Liver (tissue), 9 donors: ENCODE data around the gene TNFRSF12A. TPM values are rescaled to one million over a fixed set of nuclear protein-coding genes. Genes with fewer than 3 reads are reported as not detected.

ENCODE experiments used
- DNase-seq: peaks from one replicate; pipeline ENCODE4 v3.0.0-alpha.2; 2017; ENCODE audit warnings: low spot score
- H3K27ac ChIP-seq, 2 donors: one replicate each; pipeline ENCODE4 v1.7.0; 2013; ENCODE audit warnings: inconsistent platforms in 2 of 2, low read length in 2 of 2, control low read depth in 1 of 2, low read depth in 1 of 2, mild to moderate bottlenecking in 1 of 2
- H3K27me3 ChIP-seq, 4 donors: one replicate each; pipeline versions ENCODE4 v1.6.1 to v1.7.0; 2013; ENCODE audit warnings: low read length in 3 of 4, inconsistent platforms in 1 of 4, mild to moderate bottlenecking in 1 of 4, moderate library complexity in 1 of 4; ENCODE audit not compliant: control insufficient read depth in 4 of 4, insufficient read depth in 4 of 4
- H3K36me3 ChIP-seq, 4 donors: one replicate each; pipeline versions ENCODE4 v1.6.1 to v1.7.0; 2013; ENCODE audit warnings: low read length in 3 of 4, mild to moderate bottlenecking in 3 of 4, low read depth in 1 of 4, moderate library complexity in 1 of 4; ENCODE audit not compliant: control insufficient read depth in 4 of 4, insufficient read depth in 3 of 4
- H3K4me1 ChIP-seq, 4 donors: one replicate each; pipeline versions ENCODE4 v1.6.1 to v1.7.0; 2013; ENCODE audit warnings: low read length in 3 of 4, mild to moderate bottlenecking in 3 of 4, moderate library complexity in 1 of 4; ENCODE audit not compliant: control insufficient read depth in 4 of 4, insufficient read depth in 4 of 4
- H3K4me3 ChIP-seq, 3 donors: one replicate each; pipeline versions ENCODE4 v1.6.1 to v1.7.0; 2013; ENCODE audit warnings: low read length in 3 of 3, control low read depth in 1 of 3, low read depth in 1 of 3, mild to moderate bottlenecking in 1 of 3
- H3K9ac ChIP-seq, 2 donors: one replicate each; pipeline ENCODE4 v1.7.0; 2013; ENCODE audit warnings: low read length in 2 of 2, mild to moderate bottlenecking in 2 of 2, moderate library complexity in 2 of 2, control low read depth in 1 of 2, low read depth in 1 of 2
- H3K9me3 ChIP-seq, 4 donors: one replicate each; pipeline versions ENCODE4 v1.6.1 to v1.7.0; 2013; ENCODE audit warnings: low read length in 3 of 4; ENCODE audit not compliant: control insufficient read depth in 4 of 4
- CTCF ChIP-seq: fragments of 150-350 bp; IDR thresholded peaks from 2 replicates; pipeline ENCODE4 v1.5.1; 2017; ENCODE audit warnings: improper control_type of control experiment, low read depth, low read length; ENCODE audit not compliant: missing input control
- EGR1 ChIP-seq, 2 donors: IDR thresholded peaks; 2 replicates each; pipeline ENCODE4 v1.6.1; 2016 to 2018; ENCODE audit warnings: antibody characterized with exemption in 2 of 2, low read depth in 2 of 2
- FOXA1 ChIP-seq: IDR thresholded peaks from 2 replicates; pipeline ENCODE4 v1.6.1; 2016; ENCODE audit warnings: antibody characterized with exemption
- FOXA2 ChIP-seq: IDR thresholded peaks from 2 replicates; pipeline ENCODE4 v1.6.1; 2016; ENCODE audit warnings: antibody characterized with exemption
- GABPA ChIP-seq, 2 donors: IDR thresholded peaks in 1 of 2; conservative IDR thresholded peaks in 1 of 2; 2 replicates each; pipeline ENCODE4 v1.6.1; 2016; ENCODE audit warnings: antibody characterized with exemption in 2 of 2, mild to moderate bottlenecking in 1 of 2, moderate library complexity in 1 of 2
- HNF4A ChIP-seq, 2 donors: conservative IDR thresholded peaks; 2 replicates each; pipeline ENCODE4 v1.6.1; 2016; ENCODE audit warnings: antibody characterized with exemption in 2 of 2, mild to moderate bottlenecking in 2 of 2
- HNF4G ChIP-seq: IDR thresholded peaks from 2 replicates; pipeline ENCODE4 v1.6.1; 2016; ENCODE audit warnings: antibody characterized with exemption
- JUND ChIP-seq, 2 donors: IDR thresholded peaks; 2 replicates each; pipeline ENCODE4 v1.6.1; 2016; ENCODE audit warnings: antibody characterized with exemption in 2 of 2
- MAX ChIP-seq: IDR thresholded peaks from 2 replicates; pipeline ENCODE4 v1.6.1; 2016; ENCODE audit warnings: antibody characterized with exemption
- NR2F2 ChIP-seq: IDR thresholded peaks from 2 replicates; pipeline ENCODE4 v1.6.1; 2016; ENCODE audit warnings: antibody characterized with exemption
- RAD21 ChIP-seq, 2 donors: IDR thresholded peaks; 2 replicates each; pipeline ENCODE4 v1.6.1; 2016; ENCODE audit warnings: antibody characterized with exemption in 2 of 2, mild to moderate bottlenecking in 2 of 2
- RXRA ChIP-seq, 2 donors: IDR thresholded peaks; 2 replicates each; pipeline ENCODE4 v1.6.1; 2017 to 2018; ENCODE audit warnings: antibody characterized with exemption in 2 of 2, mild to moderate bottlenecking in 1 of 2
- SP1 ChIP-seq: IDR thresholded peaks from 2 replicates; pipeline ENCODE4 v1.6.1; 2018; ENCODE audit warnings: antibody characterized with exemption, mild to moderate bottlenecking
- TAF1 ChIP-seq: conservative IDR thresholded peaks from 2 replicates; pipeline ENCODE4 v1.6.1; 2016; ENCODE audit warnings: antibody characterized with exemption, mild to moderate bottlenecking
- YY1 ChIP-seq: IDR thresholded peaks from 2 replicates; pipeline ENCODE4 v1.6.1; 2016; ENCODE audit warnings: antibody characterized with exemption, mild to moderate bottlenecking
- WGBS: extraction: QIAGEN DNeasy Blood & Tissue Kit; methylation state at CpG from one replicate; pipeline ENCODE4 v1.1.7; 2013; 5-methylcytosine and 5-hydroxymethylcytosine counted together
- polyA plus RNA-seq, 2 donors: library from polyadenylated mRNA; stranded (reverse) in 1 of 2; unstranded in 1 of 2; fragments of 200-250 nt in 1 of 2; fragments of >200 nt in 1 of 2; fragmentation: Nextera tagmentation in 1 of 2; extraction: Ambion mirVana in 1 of 2; gene quantifications; one replicate each; pipeline versions ENCODE4 v1.2.1 to v1.2.3, GENCODE V29; 2013 to 2015
- total RNA-seq, 2 donors: library from RNA; depleted of rRNA; stranded (reverse); fragments of >200 nt; gene quantifications; one replicate each; pipeline ENCODE4 v1.2.3, GENCODE V29; 2014
- TF ChIP-seq, protein P1 (sequence below): IDR thresholded peaks from 2 replicates; pipeline ENCODE4 v1.6.1; 2016; ENCODE audit warnings: antibody characterized with exemption
- TF ChIP-seq, protein P2 (sequence below): IDR thresholded peaks from 2 replicates; pipeline ENCODE4 v1.6.1; 2016; ENCODE audit warnings: antibody characterized with exemption
- TF ChIP-seq, protein P3 (sequence below): IDR thresholded peaks from 2 replicates; pipeline ENCODE4 v1.6.1; 2016; ENCODE audit warnings: antibody characterized with exemption, mild to moderate bottlenecking
- donor health status: healthy.
- donor health status: healthy.
- donor health status: healthy.
- donor health status: healthy.
- donor health status: healthy.

TNFRSF12A gene
- total and polyA plus RNA-seq, 4 donors = 7.9 to 35.5 (median 9.1) TPM

DNA sequence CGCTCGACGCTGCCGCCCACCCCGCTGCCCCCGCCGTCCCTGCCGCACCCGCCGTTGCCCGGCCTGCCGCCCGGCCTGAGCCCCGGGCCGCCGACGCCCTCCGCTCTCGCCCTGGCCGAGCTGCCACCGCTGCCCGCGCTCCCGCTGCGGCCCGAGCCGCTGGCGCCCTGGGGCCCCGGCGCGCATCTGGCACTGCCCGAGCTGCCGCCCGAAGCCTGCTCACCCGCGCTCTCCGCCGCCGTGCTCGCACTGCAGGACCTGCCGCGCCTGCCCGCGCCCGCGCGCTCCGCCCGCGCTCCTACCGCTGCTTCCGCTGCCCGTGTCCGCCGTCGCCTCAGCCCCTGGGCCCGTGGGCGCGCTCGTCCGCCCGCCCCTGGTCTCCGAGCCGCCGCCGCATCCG, 15.8 kb upstream of the TNFRSF12A start:
- DNase-seq = no peak
- WGBS = under 1% methylated on average over 66 of the region's 67 CpGs
- no peak overlapping the region for H3K27ac ChIP-seq

More for the DNA sequence above, 15.8 kb upstream of the TNFRSF12A start:
- no peak for TF ChIP-seq HNF4G
- no peak for TF ChIP-seq SP1
- TF ChIP-seq, protein P1, sequence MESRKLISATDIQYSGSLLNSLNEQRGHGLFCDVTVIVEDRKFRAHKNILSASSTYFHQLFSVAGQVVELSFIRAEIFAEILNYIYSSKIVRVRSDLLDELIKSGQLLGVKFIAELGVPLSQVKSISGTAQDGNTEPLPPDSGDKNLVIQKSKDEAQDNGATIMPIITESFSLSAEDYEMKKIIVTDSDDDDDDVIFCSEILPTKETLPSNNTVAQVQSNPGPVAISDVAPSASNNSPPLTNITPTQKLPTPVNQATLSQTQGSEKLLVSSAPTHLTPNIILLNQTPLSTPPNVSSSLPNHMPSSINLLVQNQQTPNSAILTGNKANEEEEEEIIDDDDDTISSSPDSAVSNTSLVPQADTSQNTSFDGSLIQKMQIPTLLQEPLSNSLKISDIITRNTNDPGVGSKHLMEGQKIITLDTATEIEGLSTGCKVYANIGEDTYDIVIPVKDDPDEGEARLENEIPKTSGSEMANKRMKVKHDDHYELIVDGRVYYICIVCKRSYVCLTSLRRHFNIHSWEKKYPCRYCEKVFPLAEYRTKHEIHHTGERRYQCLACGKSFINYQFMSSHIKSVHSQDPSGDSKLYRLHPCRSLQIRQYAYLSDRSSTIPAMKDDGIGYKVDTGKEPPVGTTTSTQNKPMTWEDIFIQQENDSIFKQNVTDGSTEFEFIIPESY = no peak
- TF ChIP-seq RXRA (IDR thresholded peaks at IDR 0.05) = no peak
- TF ChIP-seq, protein P2, sequence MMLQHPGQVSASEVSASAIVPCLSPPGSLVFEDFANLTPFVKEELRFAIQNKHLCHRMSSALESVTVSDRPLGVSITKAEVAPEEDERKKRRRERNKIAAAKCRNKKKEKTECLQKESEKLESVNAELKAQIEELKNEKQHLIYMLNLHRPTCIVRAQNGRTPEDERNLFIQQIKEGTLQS = no peak
- TF ChIP-seq YY1 = no peak
- TF ChIP-seq HNF4A (conservative IDR thresholded peaks at IDR 0.05) = no peak
- no peak for TF ChIP-seq NR2F2
- no peak for TF ChIP-seq TAF1
- no peak for TF ChIP-seq EGR1 (IDR thresholded peaks at IDR 0.05; ENCODE audit: low read depth in 2 of 2)
- TF ChIP-seq MAX = no peak
- no peak for TF ChIP-seq GABPA (IDR thresholded peaks at IDR 0.05 in 1 of 2, conservative IDR thresholded peaks at IDR 0.05 in 1 of 2)
- TF ChIP-seq RAD21 (IDR thresholded peaks at IDR 0.05) = no peak
- no peak for TF ChIP-seq FOXA2
- TF ChIP-seq JUND (IDR thresholded peaks at IDR 0.05) = no peak
- TF ChIP-seq, protein P3, sequence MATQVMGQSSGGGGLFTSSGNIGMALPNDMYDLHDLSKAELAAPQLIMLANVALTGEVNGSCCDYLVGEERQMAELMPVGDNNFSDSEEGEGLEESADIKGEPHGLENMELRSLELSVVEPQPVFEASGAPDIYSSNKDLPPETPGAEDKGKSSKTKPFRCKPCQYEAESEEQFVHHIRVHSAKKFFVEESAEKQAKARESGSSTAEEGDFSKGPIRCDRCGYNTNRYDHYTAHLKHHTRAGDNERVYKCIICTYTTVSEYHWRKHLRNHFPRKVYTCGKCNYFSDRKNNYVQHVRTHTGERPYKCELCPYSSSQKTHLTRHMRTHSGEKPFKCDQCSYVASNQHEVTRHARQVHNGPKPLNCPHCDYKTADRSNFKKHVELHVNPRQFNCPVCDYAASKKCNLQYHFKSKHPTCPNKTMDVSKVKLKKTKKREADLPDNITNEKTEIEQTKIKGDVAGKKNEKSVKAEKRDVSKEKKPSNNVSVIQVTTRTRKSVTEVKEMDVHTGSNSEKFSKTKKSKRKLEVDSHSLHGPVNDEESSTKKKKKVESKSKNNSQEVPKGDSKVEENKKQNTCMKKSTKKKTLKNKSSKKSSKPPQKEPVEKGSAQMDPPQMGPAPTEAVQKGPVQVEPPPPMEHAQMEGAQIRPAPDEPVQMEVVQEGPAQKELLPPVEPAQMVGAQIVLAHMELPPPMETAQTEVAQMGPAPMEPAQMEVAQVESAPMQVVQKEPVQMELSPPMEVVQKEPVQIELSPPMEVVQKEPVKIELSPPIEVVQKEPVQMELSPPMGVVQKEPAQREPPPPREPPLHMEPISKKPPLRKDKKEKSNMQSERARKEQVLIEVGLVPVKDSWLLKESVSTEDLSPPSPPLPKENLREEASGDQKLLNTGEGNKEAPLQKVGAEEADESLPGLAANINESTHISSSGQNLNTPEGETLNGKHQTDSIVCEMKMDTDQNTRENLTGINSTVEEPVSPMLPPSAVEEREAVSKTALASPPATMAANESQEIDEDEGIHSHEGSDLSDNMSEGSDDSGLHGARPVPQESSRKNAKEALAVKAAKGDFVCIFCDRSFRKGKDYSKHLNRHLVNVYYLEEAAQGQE = no peak
- TF ChIP-seq FOXA1 = no peak
- no peak for TF ChIP-seq CTCF
- Histone ChIP-seq H3K4me3 (peak overlapping the region in 1 of 3 donors; percentile 69), H3K36me3 (no peaks in the 10 kb centered on the region), H3K4me1 (peaks cover 15 to 31% (median 25%) of the 10 kb centered on the region in 4 donors), H3K27me3 (no peaks in the 10 kb centered on the region), H3K9me3 (no peaks in the 10 kb centered on the region), H3K9ac (no peak overlapping the region)
